Measurements from ENCODE around the gene STX16. TPM values are rescaled to one million over a fixed set of nuclear protein-coding genes. Genes with fewer than 3 reads are reported as not detected.

The STX16 gene
- total RNA-seq, 4 donors from 2014 or later, result 29.6 to 49.2 (median 32.8) TPM

- Histone ChIP-seq H3K36me3 (peaks cover 2 to 92% (median 19%) of the 10 kb centered on the region in 3 donors), H3K9me3 (no peaks in the 10 kb centered on the region), H3K4me1 (peaks cover 0 to 11% (median 0%) of the 10 kb centered on the region in 3 donors), H3K27ac (no peak overlapping the region), H3K4me3 (no peak overlapping the region), H3K27me3 (no peaks in the 10 kb centered on the region)
- TF ChIP-seq CTCF (IDR thresholded peaks at IDR 0.05), result no peak
- TF ChIP-seq POLR2A (IDR thresholded peaks at IDR 0.05), result no peak
- no peak for DNase-seq
- intact Hi-C loops (cut with DNase I), result no loop called here
- WGBS, 2 donors, result 84 to 95% methylated on average over 1 of the region's 1 CpG
Observed at GRCh38 chr20:58670102-58670501, 19.0 kb downstream of the STX16 start.

- Histone ChIP-seq H3K4me1 (peaks cover 0 to 11% (median 0%) of the 10 kb centered on the region in 3 donors), H3K27me3 (no peaks in the 10 kb centered on the region), H3K9me3 (no peaks in the 10 kb centered on the region), H3K27ac (no peak overlapping the region), H3K36me3 (peaks cover 8 to 92% (median 25%) of the 10 kb centered on the region in 3 donors), H3K4me3 (no peak overlapping the region)
- WGBS, 2 donors, result 63 to 68% methylated on average over 4 of the region's 4 CpGs
- TF ChIP-seq POLR2A (IDR thresholded peaks at IDR 0.05) (no peak), CTCF (IDR thresholded peaks at IDR 0.05) (no peak)
- DNase-seq, result no peak
- intact Hi-C loops (cut with DNase I), result no loop called here
Observed at GRCh38 chr20:58670659-58671058, 19.6 kb downstream of the STX16 start.

GRCh38 chr20:58673119-58673518, 22.0 kb downstream of the STX16 start:
- Histone ChIP-seq H3K9me3 (no peaks in the 10 kb centered on the region), H3K4me1 (peaks cover 0 to 11% (median 0%) of the 10 kb centered on the region in 3 donors), H3K27me3 (no peaks in the 10 kb centered on the region), H3K4me3 (no peak overlapping the region), H3K27ac (no peak overlapping the region), H3K36me3 (peaks cover 15 to 94% (median 34%) of the 10 kb centered on the region in 3 donors)
- intact Hi-C loops (cut with DNase I), result no loop called here
- no peak for TF ChIP-seq CTCF (IDR thresholded peaks at IDR 0.05)
- no peak for TF ChIP-seq POLR2A (IDR thresholded peaks at IDR 0.05)
- DNase-seq, result no peak
- WGBS, 2 donors, result 94 to 97% methylated on average over 6 to 9 of the region's 9 CpGs

- TF ChIP-seq POLR2A (IDR thresholded peaks at IDR 0.05), result no peak
- no peaks in the 10 kb centered on the region for H3K27me3 ChIP-seq
- DNase-seq, result no peak
- intact Hi-C loops (cut with DNase I), result no loop called here
- no peaks in the 10 kb centered on the region for H3K9me3 ChIP-seq
- WGBS, 2 donors, result 75 to 96% methylated on average over 4 to 12 of the region's 18 CpGs
- peaks cover 15 to 96% (median 38%) of the 10 kb centered on the region in 3 donors for H3K36me3 ChIP-seq
- H3K27ac ChIP-seq, result no peak overlapping the region
- H3K4me3 ChIP-seq, result no peak overlapping the region
- H3K4me1 ChIP-seq, result no peaks in the 10 kb centered on the region
Observed at GRCh38 chr20:58675146-58675584, 24.1 kb downstream of the STX16 start.

GRCh38 chr20:58675641-58676040, 24.6 kb downstream of the STX16 start:
- peaks cover 15 to 96% (median 37%) of the 10 kb centered on the region in 3 donors for H3K36me3 ChIP-seq
- TF ChIP-seq CTCF (IDR thresholded peaks at IDR 0.05) (no peak), POLR2A (IDR thresholded peaks at IDR 0.05) (no peak)
- DNase-seq, result no peak

GRCh38 chr20:58676161-58676560, 25.1 kb downstream of the STX16 start:
- intact Hi-C loops (cut with DNase I), result no loop called here
- H3K9me3 ChIP-seq, result no peaks in the 10 kb centered on the region
- TF ChIP-seq POLR2A (IDR thresholded peaks at IDR 0.05), result no peak
- TF ChIP-seq CTCF (IDR thresholded peaks at IDR 0.05), result no peak
- no peak overlapping the region for H3K4me3 ChIP-seq
- H3K36me3 ChIP-seq, result peaks cover 15 to 96% (median 32%) of the 10 kb centered on the region in 3 donors
- no peak overlapping the region for H3K27ac ChIP-seq
- no peaks in the 10 kb centered on the region for H3K4me1 ChIP-seq
- 93 to 96% methylated on average over 13 to 19 of the region's 19 CpGs for WGBS, 2 donors
- DNase-seq, result no peak
- no peaks in the 10 kb centered on the region for H3K27me3 ChIP-seq

More at GRCh38 chr20:58675641-58676040, 24.6 kb downstream of the STX16 start:
- Histone ChIP-seq H3K27ac (no peak overlapping the region), H3K4me1 (no peaks in the 10 kb centered on the region), H3K9me3 (no peaks in the 10 kb centered on the region), H3K27me3 (no peaks in the 10 kb centered on the region), H3K4me3 (no peak overlapping the region)
- intact Hi-C loops (cut with DNase I), result no loop called here
- 88 to 89% methylated on average over 8 to 12 of the region's 17 CpGs for WGBS, 2 donors

Measured in esophagus squamous epithelium (tissue), 5 donors.